Sigmoid colon (tissue), 4 donors: ENCODE data around the gene DEGS2.

Experiments used
- EP300 ChIP-seq, 4 donors: sonication (generic); formaldehyde crosslinking; IDR thresholded peaks; one replicate each; pipeline ENCODE4 v1.6.1; 2017; ENCODE audit warnings: antibody characterized with exemption in 4 of 4
- POLR2A ChIP-seq, 2 donors: fragments of 450-650 bp; IDR thresholded peaks; one replicate each; pipeline ENCODE4 v1.6.1; 2016; ENCODE audit warnings: antibody characterized with exemption in 2 of 2, mild to moderate bottlenecking in 2 of 2, moderate library complexity in 2 of 2
- POLR2AphosphoS5 ChIP-seq, 4 donors: sonication (generic); formaldehyde crosslinking; IDR thresholded peaks; one replicate each; pipeline ENCODE4 v1.6.1; 2017; ENCODE audit warnings: antibody characterized with exemption in 4 of 4
- TF ChIP-seq, protein P1 (sequence below), 4 experiments: fragments of 450-650 bp in 3 of 4; fragments of 200-600 bp in 1 of 4; IDR thresholded peaks; one replicate each; pipeline ENCODE4 v1.5.1; 2016 to 2019; ENCODE audit warnings: antibody characterized with exemption in 4 of 4, mild to moderate bottlenecking in 3 of 4, moderate library complexity in 2 of 4

DNA sequence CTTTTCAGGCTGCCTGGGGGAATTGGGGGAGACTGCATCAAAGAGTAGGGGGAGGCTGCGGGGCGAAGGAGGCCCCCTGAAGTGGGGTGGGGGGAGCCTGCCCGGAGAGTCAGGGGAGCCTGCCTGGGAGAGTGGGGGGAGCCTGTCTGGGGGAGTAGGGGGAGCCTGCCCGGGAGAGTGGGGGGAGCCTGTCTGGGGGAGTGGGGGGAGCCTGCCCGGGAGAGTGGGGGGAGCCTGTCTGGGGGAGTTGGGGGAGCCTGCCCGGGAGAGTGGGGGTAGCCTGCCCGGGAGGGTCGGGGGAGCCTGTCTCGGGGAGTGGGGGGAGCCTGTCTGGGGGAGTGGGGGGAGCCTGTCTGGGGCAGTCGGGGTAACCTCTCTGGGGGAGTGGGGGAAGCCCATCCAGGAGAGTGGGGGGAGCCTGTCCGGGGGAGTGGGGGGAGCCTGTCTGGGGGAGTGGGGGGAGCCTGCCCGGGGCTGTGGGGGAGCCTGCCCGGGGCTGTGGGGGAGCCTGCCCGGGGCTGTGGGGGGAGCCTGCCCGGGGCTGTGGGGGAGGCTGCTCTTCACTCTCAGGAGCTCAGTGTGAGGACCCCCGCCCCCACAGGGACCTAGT is 6.5 kb upstream of the DEGS2 start:
- TF ChIP-seq POLR2AphosphoS5 (IDR thresholded peaks at IDR 0.05) = no peak
- TF ChIP-seq, protein P1, sequence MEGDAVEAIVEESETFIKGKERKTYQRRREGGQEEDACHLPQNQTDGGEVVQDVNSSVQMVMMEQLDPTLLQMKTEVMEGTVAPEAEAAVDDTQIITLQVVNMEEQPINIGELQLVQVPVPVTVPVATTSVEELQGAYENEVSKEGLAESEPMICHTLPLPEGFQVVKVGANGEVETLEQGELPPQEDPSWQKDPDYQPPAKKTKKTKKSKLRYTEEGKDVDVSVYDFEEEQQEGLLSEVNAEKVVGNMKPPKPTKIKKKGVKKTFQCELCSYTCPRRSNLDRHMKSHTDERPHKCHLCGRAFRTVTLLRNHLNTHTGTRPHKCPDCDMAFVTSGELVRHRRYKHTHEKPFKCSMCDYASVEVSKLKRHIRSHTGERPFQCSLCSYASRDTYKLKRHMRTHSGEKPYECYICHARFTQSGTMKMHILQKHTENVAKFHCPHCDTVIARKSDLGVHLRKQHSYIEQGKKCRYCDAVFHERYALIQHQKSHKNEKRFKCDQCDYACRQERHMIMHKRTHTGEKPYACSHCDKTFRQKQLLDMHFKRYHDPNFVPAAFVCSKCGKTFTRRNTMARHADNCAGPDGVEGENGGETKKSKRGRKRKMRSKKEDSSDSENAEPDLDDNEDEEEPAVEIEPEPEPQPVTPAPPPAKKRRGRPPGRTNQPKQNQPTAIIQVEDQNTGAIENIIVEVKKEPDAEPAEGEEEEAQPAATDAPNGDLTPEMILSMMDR (IDR thresholded peaks at IDR 0.05) = no peak
- TF ChIP-seq POLR2A (IDR thresholded peaks at IDR 0.05) = no peak
- TF ChIP-seq EP300 (IDR thresholded peaks at IDR 0.05) = no peak
